H1 (cell line): Measurements from ENCODE around the gene DPF3.

ENCODE experiments used
- CBX8 ChIP-seq: fragments of 300-800, 300-1000 bp; sonication (generic); IDR thresholded peaks from 2 replicates; pipeline ENCODE4 v1.7.1; 2016; ENCODE audit warnings: low read depth, low read length, borderline replicate concordance
- CTCF ChIP-seq, 3 experiments: IDR thresholded peaks; 1 replicate in 2 of 3; 2 replicates in 1 of 3; pipeline versions ENCODE4 v1.5.1 to v1.6.1; 2011; ENCODE audit warnings: low read length in 3 of 3, mild to moderate bottlenecking in 3 of 3, inconsistent platforms in 2 of 3, low read depth in 1 of 3, moderate library complexity in 1 of 3; ENCODE audit not compliant: insufficient read depth in 1 of 3; ENCODE audit errors: control extremely low read depth in 1 of 3

GRCh38 chr14:72722201-72722785 is 171.6 kb downstream of the DPF3 start:
- TF ChIP-seq CBX8 (no peak), CTCF (IDR thresholded peaks at IDR 0.05; ENCODE audit: control extremely low read depth in 1 of 3, insufficient read depth in 1 of 3, low read depth in 1 of 3, low read length in 3 of 3) (no peak)
